Type B pancreatic cell (in vitro differentiated cells): Measurements from ENCODE around the gene PERM1. TPM values are rescaled to one million over a fixed set of nuclear protein-coding genes. Genes with fewer than 3 reads are reported as not detected.
A peak's percentile ranks its signal among the peaks of the same experiment; 100 is the strongest.

Experiments used
- DNase-seq: peaks from one replicate; pipeline ENCODE4 v3.0.0; 2021; ENCODE audit warnings: mixed read lengths; ENCODE audit not compliant: unreplicated experiment; ENCODE audit errors: extremely low spot score
- H3K27ac Mint-ChIP-seq: 2 replicates; pipeline ENCODE4 v1.8.0; 2021; ENCODE audit warnings: mild to moderate bottlenecking, mixed read lengths
- H3K27me3 Mint-ChIP-seq: 2 replicates; pipeline ENCODE4 v1.8.0; 2021; ENCODE audit warnings: mixed read lengths
- H3K36me3 Mint-ChIP-seq: 2 replicates; pipeline ENCODE4 v1.8.0; 2021; ENCODE audit warnings: mixed read lengths
- H3K4me1 Mint-ChIP-seq: one replicate; pipeline ENCODE4 v1.8.0; 2021; ENCODE audit warnings: mixed read lengths; ENCODE audit not compliant: unreplicated experiment
- H3K4me3 Mint-ChIP-seq: 2 replicates; pipeline ENCODE4 v1.8.0; 2021; ENCODE audit warnings: mild to moderate bottlenecking, mixed read lengths
- H3K9me3 Mint-ChIP-seq: 2 replicates; pipeline ENCODE4 v1.8.0; 2021; ENCODE audit warnings: mixed read lengths
- CTCF ChIP-seq: fragments of 200-600 bp; sonication (generic); conservative IDR thresholded peaks from 2 replicates; pipeline ENCODE4 v1.5.0; 2021; ENCODE audit warnings: antibody characterized with exemption, mild to moderate bottlenecking
- total RNA-seq: library from RNA; stranded (reverse); gene quantifications from 2 replicates; pipeline ENCODE4 v1.2.1, GENCODE V29; 2021; ENCODE audit warnings: low replicate concordance

PERM1 gene
- total RNA-seq, 1 donor from 2014 or later, result 0.34 TPM

- H3K36me3 Mint-ChIP-seq, result peaks cover 18% of the 10 kb centered on the region
- H3K9me3 Mint-ChIP-seq, result no peaks in the 10 kb centered on the region
- no peaks in the 10 kb centered on the region for H3K27me3 Mint-ChIP-seq
- no peak for DNase-seq
- H3K4me3 Mint-ChIP-seq, result no peak overlapping the region
- H3K27ac Mint-ChIP-seq, result no peak overlapping the region
- H3K4me1 Mint-ChIP-seq, result peaks cover 12% of the 10 kb centered on the region
- TF ChIP-seq CTCF, result no peak
Observed at GRCh38 chr1:953524-954320, 28.2 kb downstream of the PERM1 start.

GRCh38 chr1:952603-953002, 29.3 kb downstream of the PERM1 start:
- DNase-seq, result no peak
- Mint-ChIP-seq H3K4me1 (peaks cover 3% of the 10 kb centered on the region), H3K27me3 (no peaks in the 10 kb centered on the region), H3K27ac (no peak overlapping the region), H3K4me3 (no peak overlapping the region), H3K36me3 (peaks cover 16% of the 10 kb centered on the region), H3K9me3 (no peaks in the 10 kb centered on the region)
- no peak for TF ChIP-seq CTCF

- Mint-ChIP-seq H3K9me3 (no peaks in the 10 kb centered on the region), H3K4me1 (no peaks in the 10 kb centered on the region)
Observed at GRCh38 chr1:952201-952600, 29.7 kb downstream of the PERM1 start.

GRCh38 chr1:951364-951763, 30.5 kb downstream of the PERM1 start:
- H3K27ac Mint-ChIP-seq, result no peak overlapping the region
- H3K4me3 Mint-ChIP-seq, result no peak overlapping the region
- no peaks in the 10 kb centered on the region for H3K9me3 Mint-ChIP-seq
- no peak for DNase-seq
- TF ChIP-seq CTCF, result peak; percentile 62
- no peaks in the 10 kb centered on the region for H3K27me3 Mint-ChIP-seq
- H3K4me1 Mint-ChIP-seq, result no peaks in the 10 kb centered on the region
- peaks cover 17% of the 10 kb centered on the region for H3K36me3 Mint-ChIP-seq

More at GRCh38 chr1:952201-952600, 29.7 kb downstream of the PERM1 start:
- TF ChIP-seq CTCF, result no peak
- Mint-ChIP-seq H3K4me3 (no peak overlapping the region), H3K27me3 (no peaks in the 10 kb centered on the region), H3K27ac (no peak overlapping the region), H3K36me3 (peaks cover 14% of the 10 kb centered on the region)
- no peak for DNase-seq

- no peak for DNase-seq
- Mint-ChIP-seq H3K27ac (no peak overlapping the region), H3K27me3 (no peaks in the 10 kb centered on the region), H3K9me3 (no peaks in the 10 kb centered on the region), H3K4me1 (no peaks in the 10 kb centered on the region), H3K36me3 (peaks cover 17% of the 10 kb centered on the region), H3K4me3 (no peak overlapping the region)
- TF ChIP-seq CTCF, result no peak
Observed at GRCh38 chr1:950881-951280, 31.0 kb downstream of the PERM1 start.
